ENCODE results near the gene ATP9A.

DNA sequence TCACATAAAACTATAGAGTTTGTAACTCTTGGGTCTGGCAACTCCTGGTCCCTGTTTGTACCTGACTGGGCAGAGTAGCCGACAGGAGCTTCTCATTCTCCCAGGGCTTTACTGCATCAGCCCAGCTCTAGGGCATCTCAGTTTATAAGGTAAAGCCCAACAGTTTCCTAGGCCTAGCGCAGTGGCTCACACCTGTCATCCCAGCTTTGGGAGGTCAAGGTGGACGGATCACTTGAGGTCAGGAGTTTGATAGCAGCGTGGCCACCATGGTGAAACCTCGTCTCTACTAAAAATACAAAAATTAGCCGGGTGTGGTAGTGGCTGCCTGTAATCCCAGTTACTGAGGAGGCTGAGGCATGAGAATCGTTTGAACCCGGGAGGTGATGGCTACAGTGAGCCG lies 47.8 kb downstream of the ATP9A start:
- TF ChIP-seq POLR2A (IDR thresholded peaks at IDR 0.05), result no peak
- TF ChIP-seq, protein P1, sequence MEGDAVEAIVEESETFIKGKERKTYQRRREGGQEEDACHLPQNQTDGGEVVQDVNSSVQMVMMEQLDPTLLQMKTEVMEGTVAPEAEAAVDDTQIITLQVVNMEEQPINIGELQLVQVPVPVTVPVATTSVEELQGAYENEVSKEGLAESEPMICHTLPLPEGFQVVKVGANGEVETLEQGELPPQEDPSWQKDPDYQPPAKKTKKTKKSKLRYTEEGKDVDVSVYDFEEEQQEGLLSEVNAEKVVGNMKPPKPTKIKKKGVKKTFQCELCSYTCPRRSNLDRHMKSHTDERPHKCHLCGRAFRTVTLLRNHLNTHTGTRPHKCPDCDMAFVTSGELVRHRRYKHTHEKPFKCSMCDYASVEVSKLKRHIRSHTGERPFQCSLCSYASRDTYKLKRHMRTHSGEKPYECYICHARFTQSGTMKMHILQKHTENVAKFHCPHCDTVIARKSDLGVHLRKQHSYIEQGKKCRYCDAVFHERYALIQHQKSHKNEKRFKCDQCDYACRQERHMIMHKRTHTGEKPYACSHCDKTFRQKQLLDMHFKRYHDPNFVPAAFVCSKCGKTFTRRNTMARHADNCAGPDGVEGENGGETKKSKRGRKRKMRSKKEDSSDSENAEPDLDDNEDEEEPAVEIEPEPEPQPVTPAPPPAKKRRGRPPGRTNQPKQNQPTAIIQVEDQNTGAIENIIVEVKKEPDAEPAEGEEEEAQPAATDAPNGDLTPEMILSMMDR (IDR thresholded peaks at IDR 0.05), result no peak
